GM12878 (cell line): ENCODE data around the gene DCBLD2. TPM values are rescaled to one million over a fixed set of nuclear protein-coding genes. Genes with fewer than 3 reads are reported as not detected.

Source experiments
- CHD4 ChIP-seq: fragments of 200-600 bp; sonication (generic); IDR thresholded peaks from 2 replicates; pipeline ENCODE4 v1.6.1; 2016; ENCODE audit warnings: mild to moderate bottlenecking
- EP300 ChIP-seq, 2 experiments: fragments of 150-350 bp in 1 of 2; IDR thresholded peaks; 2 replicates each; pipeline ENCODE4 v1.6.1; 2011 to 2012; ENCODE audit warnings: low read depth in 2 of 2, low read length in 2 of 2, borderline replicate concordance in 1 of 2, improper control_type of control experiment in 1 of 2, inconsistent platforms in 1 of 2; ENCODE audit not compliant: control insufficient read depth in 1 of 2
- KAT2A ChIP-seq: conservative IDR thresholded peaks from 2 replicates; pipeline ENCODE4 v1.6.1; 2011; ENCODE audit warnings: low read depth, low read length; ENCODE audit not compliant: control insufficient read depth
- MTA3 ChIP-seq: IDR thresholded peaks from 2 replicates; pipeline ENCODE4 v1.6.1; 2012; ENCODE audit warnings: low read length, inconsistent platforms, borderline replicate concordance
- NFIC ChIP-seq: IDR thresholded peaks from 2 replicates; pipeline ENCODE4 v1.6.1; 2012; ENCODE audit warnings: low read depth, mild to moderate bottlenecking, inconsistent platforms, low read length, moderate library complexity
- NFYB ChIP-seq: IDR thresholded peaks from 2 replicates; pipeline ENCODE4 v1.6.1; 2011; ENCODE audit warnings: low read depth, mild to moderate bottlenecking, low read length, improper control_type of control experiment, moderate library complexity; ENCODE audit not compliant: insufficient read depth
- RCOR1 ChIP-seq: conservative IDR thresholded peaks from 2 replicates; pipeline ENCODE4 v1.6.1; 2012; ENCODE audit warnings: low read depth, low read length, improper control_type of control experiment
- SIN3A ChIP-seq: IDR thresholded peaks from 2 replicates; pipeline ENCODE4 v1.6.1; 2012; ENCODE audit warnings: low read depth, low read length, improper control_type of control experiment
- SIX5 ChIP-seq: IDR thresholded peaks from 2 replicates; pipeline ENCODE4 v1.6.1; 2011; ENCODE audit warnings: mild to moderate bottlenecking, low read depth, low read length, moderate library complexity; ENCODE audit not compliant: severe bottlenecking
- SMC3 ChIP-seq: IDR thresholded peaks from 2 replicates; pipeline ENCODE4 v1.6.1; 2011; ENCODE audit warnings: low read length, improper control_type of control experiment, borderline replicate concordance
- SREBF1 ChIP-seq: IDR thresholded peaks from 2 replicates; pipeline ENCODE4 v1.6.1; 2012; ENCODE audit warnings: mild to moderate bottlenecking, low read length
- SREBF2 ChIP-seq: IDR thresholded peaks from 2 replicates; pipeline ENCODE4 v1.6.1; 2012; ENCODE audit warnings: mild to moderate bottlenecking, low read length
- SUZ12 ChIP-seq: fragments of 200-600 bp; sonication (generic); IDR thresholded peaks from one replicate; pipeline ENCODE4 v1.6.1; 2018; ENCODE audit warnings: antibody characterized with exemption, mild to moderate bottlenecking; ENCODE audit not compliant: unreplicated experiment
- TCF12 ChIP-seq: IDR thresholded peaks from 2 replicates; pipeline ENCODE4 v1.6.1; 2011; ENCODE audit warnings: low read depth, mild to moderate bottlenecking, low read length
- TCF7 ChIP-seq: IDR thresholded peaks from 2 replicates; pipeline ENCODE4 v1.6.1; 2014; ENCODE audit warnings: antibody characterized with exemption, borderline replicate concordance
- ZBTB40 ChIP-seq: fragments of 450-650 bp; IDR thresholded peaks from 2 replicates; pipeline ENCODE4 v1.6.1; 2016; ENCODE audit warnings: mild to moderate bottlenecking, moderate library complexity, borderline replicate concordance
- ZNF274 ChIP-seq: IDR thresholded peaks from one replicate; pipeline ENCODE4 v1.8.0; 2011; ENCODE audit not compliant: insufficient read length, insufficient read depth
- polyA plus RNA-seq, 11 experiments: library from polyadenylated mRNA; depleted of rRNA in 4 of 11; unstranded in 6 of 11; stranded (reverse) in 5 of 11; fragments of >200 nt; fragmentation: Nextera tagmentation in 4 of 11; fragmentation: Illumina TruSeq in 1 of 11; extraction: Ambion mirVana in 4 of 11; extraction: Trizol in 1 of 11; gene quantifications; 1 replicate in 1 of 11; 2 replicates in 10 of 11; pipeline versions ENCODE4 v1.2.1 to v1.2.3, GENCODE V29; 2011 to 2016; ENCODE audit warnings: inconsistent platforms in 2 of 11, missing spikeins in 2 of 11, low read depth in 1 of 11
- total RNA-seq, 4 experiments: library from RNA; depleted of rRNA in 3 of 4; stranded (reverse); fragments of >200 nt in 3 of 4; fragmentation: Illumina TruSeq in 1 of 4; extraction: Trizol in 1 of 4; gene quantifications; 2 replicates each; pipeline versions ENCODE4 v1.2.1 to v1.2.3, GENCODE V29; 2013 to 2021
- TF ChIP-seq, protein P1 (sequence below): fragments of 150-350 bp; IDR thresholded peaks from 2 replicates; pipeline ENCODE4 v1.6.1; 2014; ENCODE audit warnings: mild to moderate bottlenecking, low read depth, low read length
- TF ChIP-seq, protein P2 (sequence below): IDR thresholded peaks from 2 replicates; pipeline ENCODE4 v1.6.1; 2011; ENCODE audit warnings: mild to moderate bottlenecking, low read depth, low read length, moderate library complexity; ENCODE audit not compliant: insufficient replicate concordance
- TF ChIP-seq, protein P3 (sequence below): fragments of 450-650 bp; IDR thresholded peaks from 2 replicates; pipeline ENCODE4 v1.6.1; 2014; ENCODE audit warnings: mild to moderate bottlenecking
- TF ChIP-seq, protein P4 (sequence below): fragments of 450-650 bp; IDR thresholded peaks from 2 replicates; pipeline ENCODE4 v1.6.1; 2017; ENCODE audit warnings: borderline replicate concordance

The DCBLD2 gene
- total and polyA plus RNA-seq, 10 of the 15 experiments (the other 5 are each of a cell fraction or from before 2014, with no cell fraction given) = 1.6 to 5.9 (median 4.7) TPM

GRCh38 chr3:98770261-98771039, 131.0 kb downstream of the DCBLD2 start (continued):
- TF ChIP-seq, protein P1, sequence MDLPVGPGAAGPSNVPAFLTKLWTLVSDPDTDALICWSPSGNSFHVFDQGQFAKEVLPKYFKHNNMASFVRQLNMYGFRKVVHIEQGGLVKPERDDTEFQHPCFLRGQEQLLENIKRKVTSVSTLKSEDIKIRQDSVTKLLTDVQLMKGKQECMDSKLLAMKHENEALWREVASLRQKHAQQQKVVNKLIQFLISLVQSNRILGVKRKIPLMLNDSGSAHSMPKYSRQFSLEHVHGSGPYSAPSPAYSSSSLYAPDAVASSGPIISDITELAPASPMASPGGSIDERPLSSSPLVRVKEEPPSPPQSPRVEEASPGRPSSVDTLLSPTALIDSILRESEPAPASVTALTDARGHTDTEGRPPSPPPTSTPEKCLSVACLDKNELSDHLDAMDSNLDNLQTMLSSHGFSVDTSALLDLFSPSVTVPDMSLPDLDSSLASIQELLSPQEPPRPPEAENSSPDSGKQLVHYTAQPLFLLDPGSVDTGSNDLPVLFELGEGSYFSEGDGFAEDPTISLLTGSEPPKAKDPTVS = no peak
- TF ChIP-seq, protein P2, sequence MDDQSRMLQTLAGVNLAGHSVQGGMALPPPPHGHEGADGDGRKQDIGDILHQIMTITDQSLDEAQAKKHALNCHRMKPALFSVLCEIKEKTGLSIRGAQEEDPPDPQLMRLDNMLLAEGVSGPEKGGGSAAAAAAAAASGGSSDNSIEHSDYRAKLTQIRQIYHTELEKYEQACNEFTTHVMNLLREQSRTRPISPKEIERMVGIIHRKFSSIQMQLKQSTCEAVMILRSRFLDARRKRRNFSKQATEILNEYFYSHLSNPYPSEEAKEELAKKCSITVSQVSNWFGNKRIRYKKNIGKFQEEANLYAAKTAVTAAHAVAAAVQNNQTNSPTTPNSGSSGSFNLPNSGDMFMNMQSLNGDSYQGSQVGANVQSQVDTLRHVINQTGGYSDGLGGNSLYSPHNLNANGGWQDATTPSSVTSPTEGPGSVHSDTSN = no peak
- TF ChIP-seq TCF7 (no peak), NFIC (peak; percentile 36; the same call in 1 of the 2 replicates), ZNF274 (no peak), NFYB (no peak), RCOR1 (no peak), MTA3 (no peak), SREBF2 (no peak), SUZ12 (no peak), SIX5 (no peak), EP300 (IDR thresholded peaks at IDR 0.05; ENCODE audit: borderline replicate concordance in 1 of 2, control insufficient read depth in 1 of 2, low read depth in 2 of 2, low read length in 2 of 2) (peak; percentile 68 to 79; a peak in 3 of 4 replicates), TCF12 (0 out of 2 replicates have a peak, but pooled peaks have one; percentile 68), SIN3A (no peak), ZBTB40 (no peak), KAT2A (no peak), CHD4 (no peak), SMC3 (no peak), SREBF1 (no peak)
- TF ChIP-seq, protein P3, sequence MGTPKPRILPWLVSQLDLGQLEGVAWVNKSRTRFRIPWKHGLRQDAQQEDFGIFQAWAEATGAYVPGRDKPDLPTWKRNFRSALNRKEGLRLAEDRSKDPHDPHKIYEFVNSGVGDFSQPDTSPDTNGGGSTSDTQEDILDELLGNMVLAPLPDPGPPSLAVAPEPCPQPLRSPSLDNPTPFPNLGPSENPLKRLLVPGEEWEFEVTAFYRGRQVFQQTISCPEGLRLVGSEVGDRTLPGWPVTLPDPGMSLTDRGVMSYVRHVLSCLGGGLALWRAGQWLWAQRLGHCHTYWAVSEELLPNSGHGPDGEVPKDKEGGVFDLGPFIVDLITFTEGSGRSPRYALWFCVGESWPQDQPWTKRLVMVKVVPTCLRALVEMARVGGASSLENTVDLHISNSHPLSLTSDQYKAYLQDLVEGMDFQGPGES = no peak
- TF ChIP-seq, protein P4, sequence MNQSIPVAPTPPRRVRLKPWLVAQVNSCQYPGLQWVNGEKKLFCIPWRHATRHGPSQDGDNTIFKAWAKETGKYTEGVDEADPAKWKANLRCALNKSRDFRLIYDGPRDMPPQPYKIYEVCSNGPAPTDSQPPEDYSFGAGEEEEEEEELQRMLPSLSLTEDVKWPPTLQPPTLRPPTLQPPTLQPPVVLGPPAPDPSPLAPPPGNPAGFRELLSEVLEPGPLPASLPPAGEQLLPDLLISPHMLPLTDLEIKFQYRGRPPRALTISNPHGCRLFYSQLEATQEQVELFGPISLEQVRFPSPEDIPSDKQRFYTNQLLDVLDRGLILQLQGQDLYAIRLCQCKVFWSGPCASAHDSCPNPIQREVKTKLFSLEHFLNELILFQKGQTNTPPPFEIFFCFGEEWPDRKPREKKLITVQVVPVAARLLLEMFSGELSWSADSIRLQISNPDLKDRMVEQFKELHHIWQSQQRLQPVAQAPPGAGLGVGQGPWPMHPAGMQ = no peak
